ENCODE measurements around the gene SPIRE2.

Gene SPIRE2

DNA sequence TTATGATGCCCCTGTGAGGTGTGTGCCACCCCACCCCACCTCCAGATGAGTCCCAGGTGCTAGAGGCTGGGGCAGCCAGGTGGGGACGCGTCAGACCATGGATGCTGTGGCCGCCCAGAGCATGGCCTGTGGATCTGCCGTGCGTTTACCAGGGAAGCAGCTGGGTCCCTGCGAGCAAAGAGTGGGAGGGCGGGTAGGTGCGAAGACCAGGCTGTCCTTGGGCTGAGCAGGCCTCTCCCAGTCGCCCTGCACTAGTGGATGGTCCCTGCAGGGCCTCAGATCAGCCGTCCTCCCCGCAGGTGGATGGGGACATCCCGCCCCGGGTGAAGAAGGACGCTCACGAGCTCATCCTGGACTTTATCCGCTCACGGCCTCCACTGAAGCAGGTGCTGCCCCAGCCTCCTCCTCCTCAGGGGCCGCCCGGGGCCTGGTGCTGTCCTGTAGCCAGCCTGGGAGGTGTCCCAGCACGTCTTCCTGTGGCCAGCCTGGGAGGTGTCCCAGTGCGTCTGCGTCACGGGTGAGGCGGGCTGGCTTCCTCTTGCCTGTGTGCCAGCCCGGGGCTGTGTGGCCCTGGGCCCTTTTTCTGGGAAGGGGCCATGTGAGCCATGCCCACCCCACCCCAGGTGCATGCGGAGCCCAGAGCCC, 27.1 kb downstream of the SPIRE2 start:
- Histone ChIP-seq H3K4me3 (ENCODE audit: low read depth, low read length) (no peak overlapping the region), H3K36me3 (ENCODE audit: control insufficient read depth, insufficient read depth, low read length) (no peaks in the 10 kb centered on the region), H3K9me3 (ENCODE audit: control insufficient read depth, low read length) (no peaks in the 10 kb centered on the region), H3K79me2 (peaks cover 2% of the 10 kb centered on the region), H3K4me2 (ENCODE audit: low read length) (no peak overlapping the region), H3K4me1 (no peaks in the 10 kb centered on the region), H3K27ac (no peak overlapping the region), H3K27me3 (ENCODE audit: control insufficient read depth, insufficient read depth, low read length) (no peaks in the 10 kb centered on the region), H2AFZ (no peak overlapping the region), H3K9ac (no peak overlapping the region)
- TF ChIP-seq, protein P1, sequence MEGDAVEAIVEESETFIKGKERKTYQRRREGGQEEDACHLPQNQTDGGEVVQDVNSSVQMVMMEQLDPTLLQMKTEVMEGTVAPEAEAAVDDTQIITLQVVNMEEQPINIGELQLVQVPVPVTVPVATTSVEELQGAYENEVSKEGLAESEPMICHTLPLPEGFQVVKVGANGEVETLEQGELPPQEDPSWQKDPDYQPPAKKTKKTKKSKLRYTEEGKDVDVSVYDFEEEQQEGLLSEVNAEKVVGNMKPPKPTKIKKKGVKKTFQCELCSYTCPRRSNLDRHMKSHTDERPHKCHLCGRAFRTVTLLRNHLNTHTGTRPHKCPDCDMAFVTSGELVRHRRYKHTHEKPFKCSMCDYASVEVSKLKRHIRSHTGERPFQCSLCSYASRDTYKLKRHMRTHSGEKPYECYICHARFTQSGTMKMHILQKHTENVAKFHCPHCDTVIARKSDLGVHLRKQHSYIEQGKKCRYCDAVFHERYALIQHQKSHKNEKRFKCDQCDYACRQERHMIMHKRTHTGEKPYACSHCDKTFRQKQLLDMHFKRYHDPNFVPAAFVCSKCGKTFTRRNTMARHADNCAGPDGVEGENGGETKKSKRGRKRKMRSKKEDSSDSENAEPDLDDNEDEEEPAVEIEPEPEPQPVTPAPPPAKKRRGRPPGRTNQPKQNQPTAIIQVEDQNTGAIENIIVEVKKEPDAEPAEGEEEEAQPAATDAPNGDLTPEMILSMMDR (IDR thresholded peaks at IDR 0.05): no peak

DNA sequence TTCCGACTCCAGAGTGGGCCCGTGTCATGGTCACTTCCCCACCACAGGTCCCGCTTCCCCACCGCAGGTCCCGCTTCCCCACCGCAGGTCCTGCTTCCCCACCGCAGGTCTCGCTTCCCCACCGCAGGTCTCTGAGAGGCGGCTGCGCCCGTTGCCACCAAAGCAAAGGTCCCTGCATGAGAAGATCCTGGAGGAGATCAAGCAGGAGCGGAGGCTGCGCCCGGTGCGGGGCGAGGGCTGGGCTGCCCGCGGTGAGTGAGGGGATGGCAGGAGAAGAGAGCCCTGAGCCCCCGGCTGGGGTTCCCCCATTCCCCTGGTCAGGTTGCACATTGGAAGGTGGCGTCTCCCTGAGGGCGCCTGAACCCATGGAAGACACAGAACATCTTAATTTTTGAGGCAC, 27.7 kb downstream of the SPIRE2 start:
- Histone ChIP-seq H3K27me3 (ENCODE audit: control insufficient read depth, insufficient read depth, low read length) (no peaks in the 10 kb centered on the region), H3K4me3 (ENCODE audit: low read depth, low read length) (no peak overlapping the region), H3K79me2 (peaks cover 2% of the 10 kb centered on the region), H3K9ac (no peak overlapping the region), H3K27ac (no peak overlapping the region), H3K4me2 (ENCODE audit: low read length) (no peak overlapping the region), H3K36me3 (ENCODE audit: control insufficient read depth, insufficient read depth, low read length) (no peaks in the 10 kb centered on the region), H3K4me1 (no peaks in the 10 kb centered on the region), H3K9me3 (ENCODE audit: control insufficient read depth, low read length) (no peaks in the 10 kb centered on the region), H2AFZ (no peak overlapping the region)
- TF ChIP-seq, protein P1 (IDR thresholded peaks at IDR 0.05): no peak

DNA sequence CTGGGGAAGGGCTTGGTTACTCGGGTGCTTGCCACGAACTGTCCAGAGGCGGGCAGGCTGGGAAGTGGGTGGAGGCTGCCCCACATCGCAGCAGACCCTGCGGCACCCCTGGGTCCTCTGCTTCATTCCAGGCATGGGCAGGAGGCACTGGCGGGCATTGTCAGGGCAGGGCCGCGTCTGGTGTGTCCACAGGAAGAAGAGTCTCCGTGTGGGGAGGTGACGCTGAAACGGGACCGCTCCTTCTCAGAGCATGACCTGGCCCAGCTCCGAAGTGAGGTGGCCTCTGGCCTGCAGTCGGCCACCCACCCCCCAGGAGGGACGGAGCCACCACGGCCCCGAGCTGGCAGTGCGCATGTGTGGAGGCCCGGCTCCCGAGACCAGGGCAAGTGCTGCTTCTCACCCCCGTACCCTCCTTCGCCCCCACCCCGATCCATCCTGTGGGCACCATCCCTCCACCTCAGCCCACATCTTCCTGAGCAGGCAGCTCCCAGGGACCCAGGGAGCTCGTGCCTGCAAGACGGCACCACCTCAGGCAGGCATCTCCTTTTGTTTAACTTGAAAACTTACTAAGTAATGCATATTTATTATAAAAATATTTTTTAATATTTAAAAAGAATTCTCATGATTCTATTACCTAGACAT, 30.8 kb downstream of the SPIRE2 start:
- no peak overlapping the region for H3K27ac ChIP-seq
- H3K9me3 ChIP-seq (ENCODE audit: control insufficient read depth, low read length): no peaks in the 10 kb centered on the region
- TF ChIP-seq, protein P1 (IDR thresholded peaks at IDR 0.05): no peak
- no peaks in the 10 kb centered on the region for H3K4me1 ChIP-seq
- no peak overlapping the region for H3K4me2 ChIP-seq (ENCODE audit: low read length)
- H3K79me2 ChIP-seq: no peaks in the 10 kb centered on the region
- no peak overlapping the region for H3K4me3 ChIP-seq (ENCODE audit: low read depth, low read length)
- H3K36me3 ChIP-seq (ENCODE audit: control insufficient read depth, insufficient read depth, low read length): no peaks in the 10 kb centered on the region
- no peak overlapping the region for H2AFZ ChIP-seq
- H3K27me3 ChIP-seq (ENCODE audit: control insufficient read depth, insufficient read depth, low read length): no peaks in the 10 kb centered on the region
- no peak overlapping the region for H3K9ac ChIP-seq

DNA sequence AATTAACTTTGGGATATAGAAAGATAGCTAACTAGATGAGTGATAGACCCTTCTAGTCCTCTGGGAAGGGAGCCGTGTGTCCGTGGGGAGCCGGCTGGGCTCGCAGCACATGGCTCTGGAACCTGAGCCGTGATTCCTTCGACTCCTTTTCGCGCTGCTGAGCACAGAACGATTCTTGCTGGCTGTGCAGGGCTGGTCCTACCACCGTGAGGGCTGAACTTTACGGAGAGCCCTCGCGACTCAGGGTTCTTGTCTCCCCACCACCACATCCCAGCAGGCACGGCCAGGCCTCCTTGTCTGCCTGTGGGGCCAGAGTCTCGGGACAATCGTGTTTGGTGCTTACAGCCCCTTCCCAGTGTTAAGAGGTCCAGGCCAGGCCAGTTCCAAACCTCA, 31.3 kb downstream of the SPIRE2 start:
- no peaks in the 10 kb centered on the region for H3K27me3 ChIP-seq (ENCODE audit: control insufficient read depth, insufficient read depth, low read length)
- no peaks in the 10 kb centered on the region for H3K36me3 ChIP-seq (ENCODE audit: control insufficient read depth, insufficient read depth, low read length)
- H3K27ac ChIP-seq: no peak overlapping the region
- H3K9ac ChIP-seq: no peak overlapping the region
- no peaks in the 10 kb centered on the region for H3K79me2 ChIP-seq
- H3K4me1 ChIP-seq: no peaks in the 10 kb centered on the region
- TF ChIP-seq, protein P1 (IDR thresholded peaks at IDR 0.05): no peak
- no peak overlapping the region for H3K4me2 ChIP-seq (ENCODE audit: low read length)
- H3K4me3 ChIP-seq (ENCODE audit: low read depth, low read length): no peak overlapping the region
- H2AFZ ChIP-seq: no peak overlapping the region
- no peaks in the 10 kb centered on the region for H3K9me3 ChIP-seq (ENCODE audit: control insufficient read depth, low read length)
